K562 (cell line): ENCODE data around the gene EHMT2. TPM values are rescaled to one million over a fixed set of nuclear protein-coding genes. Genes with fewer than 3 reads are reported as not detected.
A peak's percentile ranks its signal among the peaks of the same experiment; 100 is the strongest.

Experiments used
- ADNP ChIP-seq: fragments of 200-800 bp; sonication (Bioruptor generic); IDR thresholded peaks from 2 replicates; pipeline ENCODE4 v1.6.1; 2016; ENCODE audit warnings: missing genetic modification characterization, missing compliant biosample characterization
- CBX3 ChIP-seq, 2 experiments: IDR thresholded peaks; 1 replicate in 1 of 2; 2 replicates in 1 of 2; pipeline ENCODE4 v1.6.1; 2012; ENCODE audit warnings: inconsistent platforms in 2 of 2, low read length in 2 of 2, borderline replicate concordance in 1 of 2, control low read depth in 1 of 2
- CREB5 ChIP-seq: fragments of 250-450 bp; sonication (Bioruptor Pico); IDR thresholded peaks from 2 replicates; pipeline ENCODE4 v1.5.0; 2020; ENCODE audit warnings: mild to moderate bottlenecking
- DDX20 ChIP-seq: fragments of 450-650 bp; IDR thresholded peaks from 2 replicates; pipeline ENCODE4 v1.6.1; 2016; ENCODE audit warnings: missing genetic modification characterization, low read depth, mild to moderate bottlenecking, missing compliant biosample characterization, moderate library complexity
- DNMT1 ChIP-seq: fragments of 450-650 bp; IDR thresholded peaks from 2 replicates; pipeline ENCODE4 v1.6.1; 2016; ENCODE audit warnings: antibody characterized with exemption, mild to moderate bottlenecking
- ELF4 ChIP-seq: fragments of 450-650 bp; formaldehyde crosslinking; IDR thresholded peaks from 2 replicates; pipeline ENCODE4 v1.4.0; 2022; ENCODE audit warnings: missing genetic modification characterization
- ELK3 ChIP-seq: fragments of 450-650 bp; formaldehyde crosslinking; IDR thresholded peaks from 2 replicates; pipeline ENCODE4 v1.4.0; 2020; ENCODE audit warnings: mild to moderate bottlenecking
- FOXP1 ChIP-seq: sonication (generic); formaldehyde crosslinking; IDR thresholded peaks from 2 replicates; pipeline ENCODE4 v1.8.0; 2022; ENCODE audit warnings: mild to moderate bottlenecking, missing genetic modification reagents
- JUN ChIP-seq, 2 experiments: sonication (generic) in 1 of 2; formaldehyde crosslinking in 1 of 2; IDR thresholded peaks; 2 replicates each; pipeline versions ENCODE4 v1.6.1 to v1.8.0; 2012 to 2022; ENCODE audit warnings: borderline replicate concordance in 2 of 2, mild to moderate bottlenecking in 2 of 2, improper control_type of control experiment in 1 of 2, low read depth in 1 of 2, low read length in 1 of 2, missing genetic modification reagents in 1 of 2
- MAZ ChIP-seq, 2 experiments: fragments of 450-650 bp in 1 of 2; sonication (generic) in 1 of 2; formaldehyde crosslinking; IDR thresholded peaks in 1 of 2; conservative IDR thresholded peaks in 1 of 2; 2 replicates each; pipeline versions ENCODE4 v1.4.0 to v1.5.0; 2020; ENCODE audit warnings: mild to moderate bottlenecking in 1 of 2, missing genetic modification reagents in 1 of 2
- MTA1 ChIP-seq: fragments of 450-650 bp; IDR thresholded peaks from 2 replicates; pipeline ENCODE4 v1.6.1; 2017; ENCODE audit warnings: borderline replicate concordance
- MYBL2 ChIP-seq, 2 experiments: fragments of 450-650 bp in 1 of 2; sonication (generic) in 1 of 2; formaldehyde crosslinking in 1 of 2; IDR thresholded peaks; 2 replicates each; pipeline versions ENCODE4 v1.6.1 to v1.8.1; 2017 to 2022; ENCODE audit warnings: borderline replicate concordance in 1 of 2, inconsistent platforms in 1 of 2, low read depth in 1 of 2, mild to moderate bottlenecking in 1 of 2, missing genetic modification reagents in 1 of 2, moderate library complexity in 1 of 2
- RBM15 ChIP-seq: fragments of 200-400 bp; formaldehyde crosslinking; IDR thresholded peaks from 2 replicates; pipeline ENCODE4 v1.6.1; 2018; ENCODE audit warnings: mild to moderate bottlenecking, low read length, moderate library complexity; ENCODE audit not compliant: insufficient read depth
- SNAPC5 ChIP-seq: fragments of 250-450 bp; sonication (Bioruptor Pico); IDR thresholded peaks from 2 replicates; pipeline ENCODE4 v1.8.0; 2021; ENCODE audit warnings: moderate library complexity, mild to moderate bottlenecking, inconsistent platforms
- ZNF282 ChIP-seq: sonication (generic); formaldehyde crosslinking; IDR thresholded peaks from 2 replicates; pipeline ENCODE4 v1.8.1; 2023; ENCODE audit warnings: missing genetic modification reagents
- polyA plus RNA-seq, 8 experiments: library from polyadenylated mRNA; depleted of rRNA in 4 of 8; stranded (reverse) in 5 of 8; unstranded in 3 of 8; fragments of >200 nt; fragmentation: Nextera tagmentation in 2 of 8; fragmentation: Illumina TruSeq in 1 of 8; extraction: Ambion mirVana in 2 of 8; extraction: Trizol in 1 of 8; gene quantifications; 2 replicates each; pipeline versions ENCODE4 v1.2.1 to v1.2.3, GENCODE V29; 2011 to 2014; ENCODE audit warnings: inconsistent platforms in 1 of 8, missing spikeins in 1 of 8
- total RNA-seq, 7 experiments: library from RNA; depleted of rRNA in 6 of 7; stranded (reverse); fragments of >200 nt in 6 of 7; fragmentation: Illumina TruSeq in 2 of 7; extraction: Trizol in 2 of 7; gene quantifications; 2 replicates each; pipeline versions ENCODE4 v1.2.1 to v1.2.3, GENCODE V29; 2011 to 2021; ENCODE audit warnings: low replicate concordance in 1 of 7
- TF ChIP-seq, protein P1 (sequence below): sonication (generic); formaldehyde crosslinking; IDR thresholded peaks from 2 replicates; pipeline ENCODE4 v1.9.0; 2022; ENCODE audit warnings: mild to moderate bottlenecking, missing genetic modification reagents
- TF ChIP-seq, protein P2 (sequence below): fragments of 200-800 bp; sonication (Bioruptor generic); IDR thresholded peaks from 2 replicates; pipeline ENCODE4 v1.6.1; 2016; ENCODE audit warnings: missing genetic modification characterization, missing compliant biosample characterization

EHMT2 gene
- total and polyA plus RNA-seq, 9 of the 15 experiments (the other 6 are each of a cell fraction or from before 2014, with no cell fraction given), result 2.1 to 63.8 (median 38.5) TPM

- TF ChIP-seq CREB5 (CRISPR knock-in tag), result no peak
- TF ChIP-seq ELK3, result no peak
- no peak for TF ChIP-seq ZNF282 (CRISPR knock-in tag)
- TF ChIP-seq ELF4 (CRISPR knock-in tag), result no peak
- 0 out of 2 replicates have a peak, but pooled peaks have one; percentile 64 for TF ChIP-seq MTA1
- no peak for TF ChIP-seq RBM15
- TF ChIP-seq DNMT1, result no peak
- TF ChIP-seq SNAPC5 (CRISPR knock-in tag), result no peak
- TF ChIP-seq, protein P1, sequence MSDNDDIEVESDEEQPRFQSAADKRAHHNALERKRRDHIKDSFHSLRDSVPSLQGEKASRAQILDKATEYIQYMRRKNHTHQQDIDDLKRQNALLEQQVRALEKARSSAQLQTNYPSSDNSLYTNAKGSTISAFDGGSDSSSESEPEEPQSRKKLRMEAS (CRISPR knock-in tag), result peak; percentile 93
- peak; percentile 78 to 87 for TF ChIP-seq MAZ (CRISPR knock-in tag; conservative IDR thresholded peaks at IDR 0.05 in 1 of 2, IDR thresholded peaks at IDR 0.05 in 1 of 2)
- TF ChIP-seq JUN (IDR thresholded peaks at IDR 0.05; ENCODE audit: borderline replicate concordance, low read depth, low read length), result peak; percentile 87
- TF ChIP-seq JUN (CRISPR knock-in tag; IDR thresholded peaks at IDR 0.05; ENCODE audit: borderline replicate concordance), result peak; percentile 89; the same call in 1 of the 2 replicates
- no peak for TF ChIP-seq ADNP (tag)
- TF ChIP-seq CBX3 (IDR thresholded peaks at IDR 0.05; ENCODE audit: borderline replicate concordance in 1 of 2, low read length in 2 of 2), result no peak; a peak in 2 of 3 replicates
- TF ChIP-seq, protein P2, sequence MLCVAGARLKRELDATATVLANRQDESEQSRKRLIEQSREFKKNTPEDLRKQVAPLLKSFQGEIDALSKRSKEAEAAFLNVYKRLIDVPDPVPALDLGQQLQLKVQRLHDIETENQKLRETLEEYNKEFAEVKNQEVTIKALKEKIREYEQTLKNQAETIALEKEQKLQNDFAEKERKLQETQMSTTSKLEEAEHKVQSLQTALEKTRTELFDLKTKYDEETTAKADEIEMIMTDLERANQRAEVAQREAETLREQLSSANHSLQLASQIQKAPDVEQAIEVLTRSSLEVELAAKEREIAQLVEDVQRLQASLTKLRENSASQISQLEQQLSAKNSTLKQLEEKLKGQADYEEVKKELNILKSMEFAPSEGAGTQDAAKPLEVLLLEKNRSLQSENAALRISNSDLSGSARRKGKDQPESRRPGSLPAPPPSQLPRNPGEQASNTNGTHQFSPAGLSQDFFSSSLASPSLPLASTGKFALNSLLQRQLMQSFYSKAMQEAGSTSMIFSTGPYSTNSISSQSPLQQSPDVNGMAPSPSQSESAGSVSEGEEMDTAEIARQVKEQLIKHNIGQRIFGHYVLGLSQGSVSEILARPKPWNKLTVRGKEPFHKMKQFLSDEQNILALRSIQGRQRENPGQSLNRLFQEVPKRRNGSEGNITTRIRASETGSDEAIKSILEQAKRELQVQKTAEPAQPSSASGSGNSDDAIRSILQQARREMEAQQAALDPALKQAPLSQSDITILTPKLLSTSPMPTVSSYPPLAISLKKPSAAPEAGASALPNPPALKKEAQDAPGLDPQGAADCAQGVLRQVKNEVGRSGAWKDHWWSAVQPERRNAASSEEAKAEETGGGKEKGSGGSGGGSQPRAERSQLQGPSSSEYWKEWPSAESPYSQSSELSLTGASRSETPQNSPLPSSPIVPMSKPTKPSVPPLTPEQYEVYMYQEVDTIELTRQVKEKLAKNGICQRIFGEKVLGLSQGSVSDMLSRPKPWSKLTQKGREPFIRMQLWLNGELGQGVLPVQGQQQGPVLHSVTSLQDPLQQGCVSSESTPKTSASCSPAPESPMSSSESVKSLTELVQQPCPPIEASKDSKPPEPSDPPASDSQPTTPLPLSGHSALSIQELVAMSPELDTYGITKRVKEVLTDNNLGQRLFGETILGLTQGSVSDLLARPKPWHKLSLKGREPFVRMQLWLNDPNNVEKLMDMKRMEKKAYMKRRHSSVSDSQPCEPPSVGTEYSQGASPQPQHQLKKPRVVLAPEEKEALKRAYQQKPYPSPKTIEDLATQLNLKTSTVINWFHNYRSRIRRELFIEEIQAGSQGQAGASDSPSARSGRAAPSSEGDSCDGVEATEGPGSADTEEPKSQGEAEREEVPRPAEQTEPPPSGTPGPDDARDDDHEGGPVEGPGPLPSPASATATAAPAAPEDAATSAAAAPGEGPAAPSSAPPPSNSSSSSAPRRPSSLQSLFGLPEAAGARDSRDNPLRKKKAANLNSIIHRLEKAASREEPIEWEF (CRISPR knock-in tag), result no peak
- TF ChIP-seq DDX20 (tag), result no peak
- TF ChIP-seq FOXP1, result no peak
- no peak; the same call in 1 of the 2 replicates for TF ChIP-seq MYBL2 (IDR thresholded peaks at IDR 0.05; ENCODE audit: low read depth)
- TF ChIP-seq MYBL2 (CRISPR knock-in tag; IDR thresholded peaks at IDR 0.05; ENCODE audit: borderline replicate concordance), result no peak
These were observed 34.9 kb downstream of the EHMT2 start, which contains the start of gene NEU1 (continued) for GRCh38 chr6:31862344-31863235.
